ENCODE measurements around the gene EXOC3. TPM values are rescaled to one million over a fixed set of nuclear protein-coding genes. Genes with fewer than 3 reads are reported as not detected.

EXOC3 gene
- total RNA-seq, 4 donors from 2014 or later, result 44.3 to 81.7 (median 54.0) TPM

- intact Hi-C loops (cut with DNase I; ENCODE audit: low total_unique reads), result no loop called here
- ATAC-seq, result no peak
- no peak for TF ChIP-seq POLR2A (IDR thresholded peaks at IDR 0.05)
- TF ChIP-seq CTCF (IDR thresholded peaks at IDR 0.05 in 4 of 5, conservative IDR thresholded peaks at IDR 0.05 in 1 of 5), result no peak
Measured at GRCh38 chr5:514101-514485, 71.1 kb downstream of the EXOC3 start.

GRCh38 chr5:514673-515072 is 71.7 kb downstream of the EXOC3 start:
- in situ Hi-C loops (cut with MboI; ENCODE audit: low sequenced_read_pairs in 4 of 4), result no loop called here
- no peak for ATAC-seq
- no peak overlapping the region for H3K27ac ChIP-seq
- no peak for TF ChIP-seq POLR2A (IDR thresholded peaks at IDR 0.05)
- no peak for TF ChIP-seq CTCF (IDR thresholded peaks at IDR 0.05 in 4 of 5, conservative IDR thresholded peaks at IDR 0.05 in 1 of 5)
- no peak overlapping the region for H3K4me3 ChIP-seq
- H3K4me1 ChIP-seq, result no peaks in the 10 kb centered on the region
- H3K27me3 ChIP-seq, result peaks cover 18 to 27% (median 26%) of the 10 kb centered on the region in 3 donors
- no peak for DNase-seq
- H3K9me3 ChIP-seq, result no peaks in the 10 kb centered on the region
- H3K36me3 ChIP-seq, result no peaks in the 10 kb centered on the region
- intact Hi-C loops (cut with DNase I; ENCODE audit: low total_unique reads), result no loop called here

More at GRCh38 chr5:514101-514485, 71.1 kb downstream of the EXOC3 start:
- Histone ChIP-seq H3K27ac (no peak overlapping the region), H3K27me3 (peaks cover 15 to 23% (median 22%) of the 10 kb centered on the region in 3 donors), H3K4me3 (no peak overlapping the region), H3K36me3 (no peaks in the 10 kb centered on the region), H3K9me3 (no peaks in the 10 kb centered on the region), H3K4me1 (no peaks in the 10 kb centered on the region)
- in situ Hi-C loops (cut with MboI; ENCODE audit: low sequenced_read_pairs in 4 of 4), result no loop called here
- no peak for DNase-seq

- no peaks in the 10 kb centered on the region for H3K9me3 ChIP-seq
- intact Hi-C loops (cut with DNase I; ENCODE audit: low total_unique reads) (no loop called here), in situ Hi-C loops (cut with MboI; ENCODE audit: low sequenced_read_pairs in 4 of 4) (no loop called here)
- H3K36me3 ChIP-seq, result no peaks in the 10 kb centered on the region
- TF ChIP-seq POLR2A (IDR thresholded peaks at IDR 0.05) (no peak), CTCF (IDR thresholded peaks at IDR 0.05 in 4 of 5, conservative IDR thresholded peaks at IDR 0.05 in 1 of 5) (no peak)
- DNase-seq, result no peak
- no peak for ATAC-seq
- H3K4me3 ChIP-seq, result no peak overlapping the region
- H3K27me3 ChIP-seq, result peaks cover 18 to 32% (median 26%) of the 10 kb centered on the region in 3 donors
- H3K27ac ChIP-seq, result no peak overlapping the region
- H3K4me1 ChIP-seq, result no peaks in the 10 kb centered on the region
Measured at GRCh38 chr5:515273-515836, 72.4 kb downstream of the EXOC3 start.

GRCh38 chr5:516338-516925 is 73.5 kb downstream of the EXOC3 start:
- no peak for TF ChIP-seq CTCF (IDR thresholded peaks at IDR 0.05 in 4 of 5, conservative IDR thresholded peaks at IDR 0.05 in 1 of 5)
- TF ChIP-seq POLR2A (IDR thresholded peaks at IDR 0.05), result no peak
- Histone ChIP-seq H3K27me3 (peaks cover 24 to 32% (median 31%) of the 10 kb centered on the region in 3 donors), H3K4me1 (no peaks in the 10 kb centered on the region), H3K36me3 (no peaks in the 10 kb centered on the region), H3K4me3 (no peak overlapping the region), H3K9me3 (no peaks in the 10 kb centered on the region), H3K27ac (no peak overlapping the region)
- ATAC-seq (no peak), DNase-seq (no peak)
- intact Hi-C loops (cut with DNase I; ENCODE audit: low total_unique reads) (no loop called here), in situ Hi-C loops (cut with MboI; ENCODE audit: low sequenced_read_pairs in 4 of 4) (no loop called here)

Other genes with a start within 250 kb of the EXOC3 start
- gene CCDC127, start 225.0 kb upstream of the EXOC3 start, total RNA-seq, result 10 to 100 TPM in 1 of 4 donors, 1 to 10 TPM in 3; 5.7 to 11.1 (median 7.8) TPM
- gene SDHA, start 224.9 kb upstream of the EXOC3 start, total RNA-seq, result 100 to 1,000 TPM; 146 to 277 (median 207) TPM
- gene PDCD6, start 171.5 kb upstream of the EXOC3 start, total RNA-seq, result 10 to 100 TPM; 34.1 to 53.3 (median 43.0) TPM
- 1 to 10 TPM in 1 of 4 donors, under 1 TPM in 2, not detected in 1; 0.05 to 1.3 (median 0.18) TPM for gene AHRR, start 121.5 kb upstream of the EXOC3 start, total RNA-seq
- gene SLC9A3, start 81.3 kb downstream of the EXOC3 start, total RNA-seq, result 1 to 10 TPM; 1.7 to 4.5 (median 2.9) TPM
- gene CEP72, start 169.2 kb downstream of the EXOC3 start, total RNA-seq, result under 1 TPM in 3 of 4 donors, not detected in 1; 0.36 to 0.56 (median 0.40) TPM

Measured in gastrocnemius medialis (tissue), 4 donors.